Measurements from ENCODE around the gene AGR3. TPM values are rescaled to one million over a fixed set of nuclear protein-coding genes. Genes with fewer than 3 reads are reported as not detected.
"Not testable (repeated sequence)": the region's sequence is repeated elsewhere in the genome, so short reads cannot be mapped to it uniquely, and the experiment has no call there.

The AGR3 gene
- total RNA-seq, 1 donor from 2014 or later, result not detected

DNA sequence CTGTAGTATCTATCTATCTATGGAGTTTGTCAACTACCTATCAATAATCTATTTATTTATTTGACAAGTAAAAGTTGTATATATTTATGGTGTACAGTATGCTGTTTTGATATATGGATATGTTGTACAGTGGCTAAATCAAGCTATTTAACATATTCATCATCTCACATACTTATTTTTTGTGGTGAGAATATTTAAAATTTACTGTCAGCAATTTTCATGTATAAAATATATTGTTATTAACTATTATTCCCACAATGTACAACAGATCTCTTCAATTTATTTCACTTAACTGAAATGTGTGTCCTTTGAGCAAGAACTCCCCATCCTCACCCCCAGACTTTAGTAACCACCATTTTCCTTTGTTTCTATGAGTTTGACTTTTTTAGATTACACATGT lies 14.5 kb downstream of the AGR3 start:
- TF ChIP-seq, protein P1, sequence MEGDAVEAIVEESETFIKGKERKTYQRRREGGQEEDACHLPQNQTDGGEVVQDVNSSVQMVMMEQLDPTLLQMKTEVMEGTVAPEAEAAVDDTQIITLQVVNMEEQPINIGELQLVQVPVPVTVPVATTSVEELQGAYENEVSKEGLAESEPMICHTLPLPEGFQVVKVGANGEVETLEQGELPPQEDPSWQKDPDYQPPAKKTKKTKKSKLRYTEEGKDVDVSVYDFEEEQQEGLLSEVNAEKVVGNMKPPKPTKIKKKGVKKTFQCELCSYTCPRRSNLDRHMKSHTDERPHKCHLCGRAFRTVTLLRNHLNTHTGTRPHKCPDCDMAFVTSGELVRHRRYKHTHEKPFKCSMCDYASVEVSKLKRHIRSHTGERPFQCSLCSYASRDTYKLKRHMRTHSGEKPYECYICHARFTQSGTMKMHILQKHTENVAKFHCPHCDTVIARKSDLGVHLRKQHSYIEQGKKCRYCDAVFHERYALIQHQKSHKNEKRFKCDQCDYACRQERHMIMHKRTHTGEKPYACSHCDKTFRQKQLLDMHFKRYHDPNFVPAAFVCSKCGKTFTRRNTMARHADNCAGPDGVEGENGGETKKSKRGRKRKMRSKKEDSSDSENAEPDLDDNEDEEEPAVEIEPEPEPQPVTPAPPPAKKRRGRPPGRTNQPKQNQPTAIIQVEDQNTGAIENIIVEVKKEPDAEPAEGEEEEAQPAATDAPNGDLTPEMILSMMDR (IDR thresholded peaks at IDR 0.05), result no peak
- ATAC-seq (ENCODE audit: low read depth), result no peak
- peaks cover 5% of the 10 kb centered on the region for H3K9me3 Mint-ChIP-seq
- H3K27ac Mint-ChIP-seq, result no peak overlapping the region
- intact Hi-C loops (cut with micrococcal nuclease), result no loop called here
- no peak overlapping the region for H3K4me3 Mint-ChIP-seq
- H3K27me3 Mint-ChIP-seq, result peaks cover 3% of the 10 kb centered on the region
- H3K36me3 Mint-ChIP-seq (ENCODE audit: low read depth), result no peaks in the 10 kb centered on the region
- H3K4me1 Mint-ChIP-seq, result no peaks in the 10 kb centered on the region
- DNase-seq, result no peak
- POLR2A ChIA-PET, result no interaction called here
- CTCF ChIA-PET, result no interaction called here

DNA sequence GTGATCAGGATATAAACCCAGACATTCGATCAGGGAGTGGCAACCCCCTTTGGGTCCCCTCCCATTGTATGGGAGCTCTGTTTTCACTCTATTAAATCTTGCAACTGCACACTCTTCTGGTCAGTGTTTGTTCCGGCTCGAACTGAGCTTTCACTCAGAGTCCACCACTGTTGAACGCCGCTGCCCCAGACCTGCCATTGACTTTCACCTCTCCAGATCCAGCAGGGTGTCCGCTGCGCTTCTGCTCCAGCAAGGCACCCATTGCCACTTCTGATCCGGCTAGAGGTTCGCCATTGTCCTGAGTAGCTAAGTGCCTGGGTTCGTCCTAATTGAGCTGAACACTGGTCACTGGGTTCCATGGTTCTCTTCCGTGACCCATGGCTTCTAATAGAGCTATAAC lies 28.6 kb downstream of the AGR3 start:
- ATAC-seq (ENCODE audit: low read depth); H3K27ac Mint-ChIP-seq; intact Hi-C loops (cut with micrococcal nuclease); H3K4me3 Mint-ChIP-seq; H3K36me3 Mint-ChIP-seq (ENCODE audit: low read depth); CTCF ChIA-PET; H3K9me3 Mint-ChIP-seq; POLR2A ChIA-PET; H3K27me3 Mint-ChIP-seq; DNase-seq: not testable (repeated sequence)
- H3K4me1 Mint-ChIP-seq, result peaks cover 17% of the 10 kb centered on the region

DNA sequence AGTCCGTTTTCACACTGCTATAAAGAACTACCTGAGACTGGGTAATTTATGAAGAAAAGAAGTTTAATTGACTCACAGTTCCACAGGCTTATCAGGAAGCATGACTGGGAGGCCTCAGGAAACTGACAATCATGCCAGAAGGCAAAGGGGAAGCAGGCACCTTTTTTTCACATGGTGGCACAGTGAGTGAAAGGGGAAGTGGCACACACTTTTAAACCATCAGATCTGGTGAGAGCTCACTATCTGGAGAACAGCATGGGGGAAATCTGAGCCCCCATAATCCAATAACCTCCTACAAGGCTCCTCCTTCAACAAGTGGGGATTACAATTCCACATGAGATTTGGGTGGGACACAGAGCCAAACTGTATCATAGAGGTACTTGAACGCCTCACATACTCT lies 30.0 kb downstream of the AGR3 start:
- ChIA-PET CTCF (no interaction called here), POLR2A (no interaction called here)
- Mint-ChIP-seq H3K9me3 (no peaks in the 10 kb centered on the region), H3K4me3 (peak overlapping the region; percentile 59), H3K36me3 (ENCODE audit: low read depth) (no peaks in the 10 kb centered on the region), H3K27ac (no peak overlapping the region), H3K4me1 (peaks cover 17% of the 10 kb centered on the region), H3K27me3 (no peaks in the 10 kb centered on the region)
- DNase-seq (no peak), ATAC-seq (ENCODE audit: low read depth) (peak; percentile 72)
- TF ChIP-seq, protein P1 (IDR thresholded peaks at IDR 0.05), result no peak
- intact Hi-C loops (cut with micrococcal nuclease), result no loop called here

DNA sequence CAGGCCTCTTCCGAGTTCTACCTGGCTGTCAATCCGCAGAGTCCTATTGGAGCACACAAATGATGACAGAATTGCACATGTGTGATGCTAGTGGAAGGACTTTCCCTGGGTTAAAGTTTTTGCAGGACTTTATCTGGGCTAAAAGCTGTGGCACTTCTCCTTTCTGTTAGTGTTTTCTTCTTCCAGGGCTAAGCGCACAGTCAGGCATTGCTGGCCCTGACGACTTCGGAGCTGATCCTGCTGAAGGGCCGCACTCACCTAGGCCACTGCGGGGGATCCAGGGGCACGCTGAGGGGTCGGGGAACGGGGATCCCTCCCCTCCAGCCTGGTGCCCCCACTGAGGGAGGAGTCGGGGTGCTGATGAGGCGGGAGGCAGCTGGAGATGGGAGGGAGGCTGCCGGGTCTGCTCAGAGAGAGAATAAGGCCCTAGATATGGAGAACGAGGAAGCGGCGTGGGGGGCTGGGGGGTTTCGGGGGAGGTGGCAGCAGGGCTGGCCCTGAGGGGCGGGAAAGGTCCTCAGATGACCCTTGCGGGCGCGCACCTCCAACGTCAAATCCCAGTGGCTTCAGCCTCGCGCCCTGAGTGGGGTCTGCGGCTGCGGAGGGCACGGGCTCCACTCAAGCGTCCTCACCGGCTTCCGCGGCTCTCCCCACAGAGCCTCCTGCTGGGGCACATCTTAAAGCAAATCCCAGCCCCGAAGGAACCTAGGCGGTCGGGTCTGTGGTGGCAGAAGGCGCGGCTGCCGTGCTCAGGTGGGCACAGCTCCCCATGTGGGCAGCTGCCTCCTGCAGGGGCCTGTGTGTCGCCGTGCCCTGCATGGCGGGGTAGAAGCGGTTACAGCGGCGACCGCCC lies 30.9 kb downstream of the AGR3 start:
- ATAC-seq (ENCODE audit: low read depth) (peak; percentile 70), DNase-seq (peak; percentile 16)
- no peaks in the 10 kb centered on the region for H3K27me3 Mint-ChIP-seq
- intact Hi-C loops (cut with micrococcal nuclease), result no loop called here
- H3K4me1 Mint-ChIP-seq, result peaks cover 17% of the 10 kb centered on the region
- H3K36me3 Mint-ChIP-seq (ENCODE audit: low read depth), result no peaks in the 10 kb centered on the region
- POLR2A ChIA-PET, result no interaction called here
- H3K9me3 Mint-ChIP-seq, result no peaks in the 10 kb centered on the region
- H3K27ac Mint-ChIP-seq, result no peak overlapping the region
- CTCF ChIA-PET, result no interaction called here
- peak overlapping the region; percentile 59 for H3K4me3 Mint-ChIP-seq
- TF ChIP-seq, protein P1 (IDR thresholded peaks at IDR 0.05), result no peak

DNA sequence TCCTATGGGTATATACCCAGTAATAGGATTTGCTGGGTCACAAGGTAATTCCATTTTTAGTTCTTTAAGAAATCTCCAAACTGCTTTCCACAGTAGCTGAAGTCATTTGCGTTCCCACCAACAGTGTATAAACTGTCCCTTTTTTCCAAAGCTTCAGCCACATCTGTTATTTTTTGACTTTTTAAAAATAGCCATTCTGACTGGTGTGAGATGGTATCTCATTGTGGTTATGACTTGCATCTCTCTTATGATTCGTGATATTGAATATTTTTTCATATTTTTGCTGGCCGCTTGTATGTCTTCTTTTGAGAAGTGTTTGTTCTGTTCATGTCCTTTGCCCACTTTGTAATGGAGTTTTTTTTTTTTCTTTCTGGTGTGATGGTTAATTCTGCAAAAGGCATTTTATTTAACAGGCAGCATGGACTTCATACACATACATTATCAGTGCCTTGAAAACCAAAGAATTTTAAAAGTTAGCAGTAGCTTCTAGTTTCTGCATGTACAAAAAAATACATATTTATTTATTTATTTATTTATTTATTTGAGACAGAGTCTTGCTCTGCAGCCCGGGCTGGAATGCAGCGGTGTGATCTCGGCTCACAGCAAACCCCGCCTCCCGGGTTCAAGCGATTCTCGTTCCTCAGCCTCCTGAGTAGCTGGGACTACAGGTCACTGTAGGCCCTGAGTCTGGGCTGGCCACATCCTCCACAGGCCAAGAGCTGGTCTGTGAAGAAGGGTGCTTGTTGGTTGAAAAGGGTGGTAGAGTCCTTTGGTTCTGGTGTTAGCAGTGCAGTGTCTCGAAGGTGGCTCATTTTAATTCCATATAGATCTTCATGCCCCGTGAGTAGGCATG lies 32.3 kb downstream of the AGR3 start:
- DNase-seq, result no peak
- Mint-ChIP-seq H3K9me3 (no peaks in the 10 kb centered on the region), H3K4me3 (no peak overlapping the region), H3K36me3 (ENCODE audit: low read depth) (no peaks in the 10 kb centered on the region), H3K27me3 (no peaks in the 10 kb centered on the region), H3K4me1 (peaks cover 17% of the 10 kb centered on the region), H3K27ac (no peak overlapping the region)
- TF ChIP-seq, protein P1 (IDR thresholded peaks at IDR 0.05), result no peak
- ATAC-seq (ENCODE audit: low read depth), result no peak
- intact Hi-C loops (cut with micrococcal nuclease), result no loop called here
- POLR2A ChIA-PET, result no interaction called here
- CTCF ChIA-PET, result no interaction called here
